K562 (cell line): ENCODE data around the gene EDEM1. TPM values are rescaled to one million over a fixed set of nuclear protein-coding genes. Genes with fewer than 3 reads are reported as not detected.
A peak's percentile ranks its signal among the peaks of the same experiment; 100 is the strongest.

Experiments
- BCL6 ChIP-seq: fragments of 250-450 bp; sonication (Bioruptor Pico); IDR thresholded peaks from 2 replicates; pipeline ENCODE4 v1.4.0; 2020
- CBX1 ChIP-seq: sonication (generic); IDR thresholded peaks from 2 replicates; pipeline ENCODE4 v1.6.1; 2016; ENCODE audit warnings: antibody characterized with exemption, low read depth, mild to moderate bottlenecking
- CUX1 ChIP-seq: fragments of 200-800 bp; sonication (Bioruptor generic); IDR thresholded peaks from 2 replicates; pipeline ENCODE4 v1.6.1; 2016; ENCODE audit warnings: missing genetic modification characterization, missing compliant biosample characterization
- DLX4 ChIP-seq: fragments of 250-450 bp; sonication (Bioruptor Pico); IDR thresholded peaks from 2 replicates; pipeline ENCODE4 v1.6.1; 2021; ENCODE audit warnings: mild to moderate bottlenecking
- EP300 ChIP-seq: IDR thresholded peaks from 2 replicates; pipeline ENCODE4 v1.6.1; 2012; ENCODE audit warnings: low read length, improper control_type of control experiment
- ESRRB ChIP-seq: fragments of 250-450 bp; sonication (Bioruptor Pico); IDR thresholded peaks from 2 replicates; pipeline ENCODE4 v1.5.0; 2020; ENCODE audit warnings: mild to moderate bottlenecking, moderate library complexity, borderline replicate concordance
- FOXJ2 ChIP-seq: fragments of 200-800 bp; sonication (Bioruptor generic); IDR thresholded peaks from 2 replicates; pipeline ENCODE4 v1.6.1; 2016; ENCODE audit warnings: missing genetic modification characterization, missing compliant biosample characterization
- HNRNPK ChIP-seq: fragments of 200-400 bp; formaldehyde crosslinking; IDR thresholded peaks from one replicate; pipeline ENCODE4 v1.6.1; 2018; ENCODE audit warnings: mild to moderate bottlenecking, low read depth, low read length; ENCODE audit not compliant: poor library complexity, severe bottlenecking
- JUNB ChIP-seq: fragments of 450-650 bp; formaldehyde crosslinking; conservative IDR thresholded peaks from 2 replicates; pipeline ENCODE4 v1.4.0; 2020; ENCODE audit warnings: mild to moderate bottlenecking
- KDM4B ChIP-seq, 2 experiments: fragments of 450-650 bp in 1 of 2; sonication (generic) in 1 of 2; IDR thresholded peaks; 2 replicates each; pipeline ENCODE4 v1.6.1; 2016 to 2017; ENCODE audit warnings: borderline replicate concordance in 2 of 2, antibody characterized with exemption in 1 of 2, low read depth in 1 of 2, mild to moderate bottlenecking in 1 of 2
- NBN ChIP-seq: fragments of 450-650 bp; IDR thresholded peaks from 2 replicates; pipeline ENCODE4 v1.6.1; 2016; ENCODE audit warnings: low read depth, mild to moderate bottlenecking
- POLR2G ChIP-seq: fragments of 200-400 bp; formaldehyde crosslinking; IDR thresholded peaks from 2 replicates; pipeline ENCODE4 v1.6.1; 2017; ENCODE audit warnings: low read depth, mild to moderate bottlenecking, antibody characterized with exemption, low read length, moderate library complexity
- RUNX1 ChIP-seq: sonication (generic); IDR thresholded peaks from 2 replicates; pipeline ENCODE4 v1.6.1; 2016; ENCODE audit warnings: antibody characterized with exemption, low read depth
- SMARCC2 ChIP-seq: fragments of 450-650 bp; IDR thresholded peaks from 2 replicates; pipeline ENCODE4 v1.6.1; 2017; ENCODE audit warnings: antibody characterized with exemption, moderate library complexity, mild to moderate bottlenecking, low read depth
- TCF3 ChIP-seq: sonication (generic); formaldehyde crosslinking; IDR thresholded peaks from 2 replicates; pipeline ENCODE4 v1.4.0; 2020; ENCODE audit warnings: mild to moderate bottlenecking, missing genetic modification reagents
- TCF7 ChIP-seq: sonication (generic); IDR thresholded peaks from 2 replicates; pipeline ENCODE4 v1.6.1; 2016; ENCODE audit warnings: antibody characterized with exemption, borderline replicate concordance
- ZNF134 ChIP-seq: fragments of 250-450 bp; sonication (Bioruptor Pico); conservative IDR thresholded peaks from 2 replicates; pipeline ENCODE4 v1.4.0; 2020
- ZNF431 ChIP-seq: sonication (generic); formaldehyde crosslinking; IDR thresholded peaks from 2 replicates; pipeline ENCODE4 v1.8.0; 2022; ENCODE audit warnings: mild to moderate bottlenecking, missing genetic modification reagents
- polyA plus RNA-seq, 8 experiments: library from polyadenylated mRNA; depleted of rRNA in 4 of 8; stranded (reverse) in 5 of 8; unstranded in 3 of 8; fragments of >200 nt; fragmentation: Nextera tagmentation in 2 of 8; fragmentation: Illumina TruSeq in 1 of 8; extraction: Ambion mirVana in 2 of 8; extraction: Trizol in 1 of 8; gene quantifications; 2 replicates each; pipeline versions ENCODE4 v1.2.1 to v1.2.3, GENCODE V29; 2011 to 2014; ENCODE audit warnings: inconsistent platforms in 1 of 8, missing spikeins in 1 of 8
- total RNA-seq, 7 experiments: library from RNA; depleted of rRNA in 6 of 7; stranded (reverse); fragments of >200 nt in 6 of 7; fragmentation: Illumina TruSeq in 2 of 7; extraction: Trizol in 2 of 7; gene quantifications; 2 replicates each; pipeline versions ENCODE4 v1.2.1 to v1.2.3, GENCODE V29; 2011 to 2021; ENCODE audit warnings: low replicate concordance in 1 of 7
- TF ChIP-seq, protein P1 (sequence below): fragments of 450-650 bp; IDR thresholded peaks from 2 replicates; pipeline ENCODE4 v1.6.1; 2014; ENCODE audit warnings: low read depth, mild to moderate bottlenecking, moderate library complexity, borderline replicate concordance

EDEM1 gene
- total and polyA plus RNA-seq, 9 of the 15 experiments (the other 6 are each of a cell fraction or from before 2014, with no cell fraction given): 6.2 to 36.7 (median 14.3) TPM

DNA sequence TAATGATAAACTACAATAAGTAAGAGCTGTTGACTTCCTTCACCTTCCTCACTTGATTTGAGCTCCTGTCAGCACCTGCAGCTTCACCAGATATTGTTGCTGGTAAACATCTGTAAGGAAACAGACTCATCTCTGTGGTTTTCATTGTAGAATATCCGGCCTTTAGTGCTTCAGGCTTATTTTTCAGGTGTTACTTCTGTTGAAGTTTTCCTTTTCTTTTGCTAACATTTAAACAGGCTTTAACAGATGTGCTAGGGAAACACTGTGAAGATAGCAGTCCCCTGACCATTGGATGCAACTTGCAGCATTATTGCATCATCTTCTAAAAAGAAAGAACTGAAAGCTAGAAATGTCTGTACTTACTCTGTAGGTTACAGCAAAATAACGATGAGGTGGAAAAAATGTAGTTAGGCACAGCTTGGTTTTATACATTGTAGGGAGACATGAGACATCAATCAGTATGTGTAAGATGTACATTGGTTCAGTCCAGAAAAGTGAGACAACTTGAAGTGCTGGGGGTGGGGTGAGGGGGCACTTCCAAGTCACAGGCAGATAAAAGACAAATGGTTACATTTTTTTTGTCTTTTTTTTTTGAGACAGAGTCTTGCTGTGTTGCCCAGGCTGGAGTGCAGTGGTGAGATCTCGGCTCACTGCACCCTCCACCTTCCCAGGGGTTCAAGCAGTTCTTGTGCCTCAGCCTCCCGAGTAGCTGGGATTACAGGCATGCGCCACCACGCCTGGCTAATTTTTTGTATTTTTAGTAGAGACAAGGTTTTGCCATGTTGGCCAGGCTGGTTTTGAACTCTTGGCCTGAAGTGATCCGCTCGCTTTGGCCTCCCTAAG, 10.2 kb downstream of the EDEM1 start (continued):
- no peak for TF ChIP-seq HNRNPK
- no peak for TF ChIP-seq BCL6 (CRISPR knock-in tag)
- peak; percentile 44 for TF ChIP-seq FOXJ2 (tag)
- TF ChIP-seq, protein P1, sequence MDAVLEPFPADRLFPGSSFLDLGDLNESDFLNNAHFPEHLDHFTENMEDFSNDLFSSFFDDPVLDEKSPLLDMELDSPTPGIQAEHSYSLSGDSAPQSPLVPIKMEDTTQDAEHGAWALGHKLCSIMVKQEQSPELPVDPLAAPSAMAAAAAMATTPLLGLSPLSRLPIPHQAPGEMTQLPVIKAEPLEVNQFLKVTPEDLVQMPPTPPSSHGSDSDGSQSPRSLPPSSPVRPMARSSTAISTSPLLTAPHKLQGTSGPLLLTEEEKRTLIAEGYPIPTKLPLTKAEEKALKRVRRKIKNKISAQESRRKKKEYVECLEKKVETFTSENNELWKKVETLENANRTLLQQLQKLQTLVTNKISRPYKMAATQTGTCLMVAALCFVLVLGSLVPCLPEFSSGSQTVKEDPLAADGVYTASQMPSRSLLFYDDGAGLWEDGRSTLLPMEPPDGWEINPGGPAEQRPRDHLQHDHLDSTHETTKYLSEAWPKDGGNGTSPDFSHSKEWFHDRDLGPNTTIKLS: no peak
- TF ChIP-seq SMARCC2: peak; percentile 63; the same call in 1 of the 2 replicates
- TF ChIP-seq RUNX1: no peak
- no peak for TF ChIP-seq POLR2G
- TF ChIP-seq JUNB (CRISPR knock-in tag): peak; percentile 65; the same call in 1 of the 2 replicates
- TF ChIP-seq NBN: peak; percentile 81
- no peak for TF ChIP-seq KDM4B (IDR thresholded peaks at IDR 0.05; ENCODE audit: borderline replicate concordance in 2 of 2, low read depth in 1 of 2)
- TF ChIP-seq DLX4 (CRISPR knock-in tag): no peak
- TF ChIP-seq CBX1: no peak
- no peak for TF ChIP-seq TCF7
- TF ChIP-seq ZNF134 (CRISPR knock-in tag): 0 out of 2 replicates have a peak, but pooled peaks have one; percentile 7
- peak; percentile 44 for TF ChIP-seq TCF3 (CRISPR knock-in tag)
- no peak for TF ChIP-seq CUX1 (CRISPR knock-in tag)
- no peak for TF ChIP-seq ESRRB
- TF ChIP-seq EP300: peak; percentile 89
- TF ChIP-seq ZNF431 (CRISPR knock-in tag): no peak
